Left ventricle myocardium inferior (tissue), 1 donor: ENCODE data around the gene NEURL1B. TPM values are rescaled to one million over a fixed set of nuclear protein-coding genes. Genes with fewer than 3 reads are reported as not detected.

Source experiments
- DNase-seq: peaks from one replicate; pipeline ENCODE4 v3.0.0-alpha.2; 2020
- H3K27ac ChIP-seq: fragments of 200-600 bp; replicated peaks from 2 replicates; pipeline ENCODE4 v1.8.0; 2021
- H3K27me3 ChIP-seq: fragments of 200-600 bp; 2 replicates; pipeline ENCODE4 v1.8.0; 2021; ENCODE audit warnings: low read depth
- H3K36me3 ChIP-seq: fragments of 200-600 bp; 2 replicates; pipeline ENCODE4 v1.8.0; 2021
- H3K4me1 ChIP-seq: fragments of 200-600 bp; 2 replicates; pipeline ENCODE4 v1.8.0; 2021
- H3K4me3 ChIP-seq: fragments of 200-600 bp; 2 replicates; pipeline ENCODE4 v1.8.0; 2021; ENCODE audit warnings: mild to moderate bottlenecking, moderate library complexity
- H3K9me3 ChIP-seq: fragments of 200-600 bp; replicated peaks from 2 replicates; pipeline ENCODE4 v1.8.0; 2021
- intact Hi-C: fragments of 100-400 bp; cut with micrococcal nuclease; formaldehyde crosslinking; loops from one replicate; pipeline ENCODE4 v1.11.0; 2022
- total RNA-seq: library from RNA; stranded (reverse); fragmentation: NEBNext Ultra II Directional; extraction: Animal tissue kit (Norgen Biotek cat#: 25700); gene quantifications from one replicate; pipeline ENCODE4 v1.2.1, GENCODE V29; 2021
- TF ChIP-seq, protein P1 (sequence below): fragments of 200-600 bp; IDR thresholded peaks from 2 replicates; pipeline ENCODE4 v1.8.0; 2021; ENCODE audit warnings: antibody characterized with exemption, mild to moderate bottlenecking, borderline replicate concordance
- donor health status: DM: no; HTN: yes; CAD: no; lungs with severe emphysema.

The NEURL1B gene
- total RNA-seq, 1 donor from 2014 or later = 24.0 TPM

DNA sequence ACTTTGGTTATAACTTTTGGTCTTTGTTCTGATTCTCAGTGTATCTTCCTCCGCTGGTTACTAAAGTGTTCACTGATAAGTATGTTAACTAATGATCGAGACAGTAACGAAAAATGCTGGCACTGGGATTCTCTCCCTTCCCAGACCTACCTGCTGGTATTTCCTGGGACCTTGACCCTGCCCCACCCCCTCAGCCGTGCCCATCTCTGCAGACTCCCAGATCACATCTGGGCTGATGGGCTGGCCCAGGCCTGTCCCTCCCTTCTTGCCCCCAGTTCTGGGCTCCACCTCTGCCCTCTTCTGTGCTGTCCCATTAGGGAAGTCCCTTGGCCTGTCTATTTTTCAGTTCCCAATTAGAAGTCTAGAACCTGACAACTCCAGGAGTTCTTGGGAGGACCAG lies 46.9 kb downstream of the NEURL1B start:
- no peak for DNase-seq
- TF ChIP-seq, protein P1, sequence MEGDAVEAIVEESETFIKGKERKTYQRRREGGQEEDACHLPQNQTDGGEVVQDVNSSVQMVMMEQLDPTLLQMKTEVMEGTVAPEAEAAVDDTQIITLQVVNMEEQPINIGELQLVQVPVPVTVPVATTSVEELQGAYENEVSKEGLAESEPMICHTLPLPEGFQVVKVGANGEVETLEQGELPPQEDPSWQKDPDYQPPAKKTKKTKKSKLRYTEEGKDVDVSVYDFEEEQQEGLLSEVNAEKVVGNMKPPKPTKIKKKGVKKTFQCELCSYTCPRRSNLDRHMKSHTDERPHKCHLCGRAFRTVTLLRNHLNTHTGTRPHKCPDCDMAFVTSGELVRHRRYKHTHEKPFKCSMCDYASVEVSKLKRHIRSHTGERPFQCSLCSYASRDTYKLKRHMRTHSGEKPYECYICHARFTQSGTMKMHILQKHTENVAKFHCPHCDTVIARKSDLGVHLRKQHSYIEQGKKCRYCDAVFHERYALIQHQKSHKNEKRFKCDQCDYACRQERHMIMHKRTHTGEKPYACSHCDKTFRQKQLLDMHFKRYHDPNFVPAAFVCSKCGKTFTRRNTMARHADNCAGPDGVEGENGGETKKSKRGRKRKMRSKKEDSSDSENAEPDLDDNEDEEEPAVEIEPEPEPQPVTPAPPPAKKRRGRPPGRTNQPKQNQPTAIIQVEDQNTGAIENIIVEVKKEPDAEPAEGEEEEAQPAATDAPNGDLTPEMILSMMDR = no peak
- H3K9me3 ChIP-seq = no peaks in the 10 kb centered on the region
- peaks cover 64% of the 10 kb centered on the region for H3K36me3 ChIP-seq
- H3K4me1 ChIP-seq = peaks cover 88% of the 10 kb centered on the region
- intact Hi-C loops = no loop called here
- H3K27me3 ChIP-seq = no peaks in the 10 kb centered on the region
- peak overlapping the region; percentile 92 for H3K27ac ChIP-seq
- no peak overlapping the region for H3K4me3 ChIP-seq

DNA sequence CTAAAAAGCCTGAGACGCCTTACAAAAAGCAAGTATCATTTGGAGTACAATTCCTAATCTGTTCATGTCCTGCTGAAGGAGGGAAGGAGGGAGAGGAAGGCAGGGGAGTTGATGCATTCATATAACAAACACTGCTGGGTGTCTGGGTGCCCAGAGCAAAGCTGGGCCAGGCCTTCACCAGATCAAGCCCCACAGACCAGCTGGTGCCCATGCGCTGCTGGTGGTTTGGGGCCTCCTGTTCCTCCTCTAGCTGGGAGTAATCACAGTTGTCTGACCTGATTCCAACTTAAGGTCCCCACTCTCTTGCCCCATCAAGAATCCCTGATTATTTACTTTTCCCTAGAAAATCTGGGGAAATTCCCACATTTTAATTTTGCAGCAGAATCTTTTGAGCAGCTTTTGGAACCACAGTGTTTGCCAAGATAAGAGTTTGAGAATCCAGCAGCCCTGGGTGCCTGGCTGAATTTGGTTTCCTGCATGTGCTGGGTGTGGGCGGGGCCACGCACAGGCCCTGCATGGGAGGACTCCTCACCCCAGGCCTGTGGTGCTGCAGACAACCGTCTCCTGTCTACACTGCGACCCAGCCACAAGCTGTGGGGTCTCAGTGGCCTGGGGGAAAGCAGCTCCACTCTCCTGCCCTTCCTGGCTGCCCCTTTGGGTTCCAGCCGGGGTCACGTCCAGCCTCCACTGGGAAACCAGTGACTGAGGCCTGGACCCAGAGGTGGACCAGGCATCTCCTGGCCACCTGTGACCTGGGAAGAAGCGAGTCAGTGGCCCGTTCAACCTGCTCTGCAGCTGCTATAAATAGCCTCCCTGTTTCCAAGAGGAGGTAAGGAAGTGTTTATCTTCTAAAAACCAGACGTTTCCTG lies 47.5 kb downstream of the NEURL1B start:
- H3K36me3 ChIP-seq = peaks cover 64% of the 10 kb centered on the region
- DNase-seq = peak; percentile 58

DNA sequence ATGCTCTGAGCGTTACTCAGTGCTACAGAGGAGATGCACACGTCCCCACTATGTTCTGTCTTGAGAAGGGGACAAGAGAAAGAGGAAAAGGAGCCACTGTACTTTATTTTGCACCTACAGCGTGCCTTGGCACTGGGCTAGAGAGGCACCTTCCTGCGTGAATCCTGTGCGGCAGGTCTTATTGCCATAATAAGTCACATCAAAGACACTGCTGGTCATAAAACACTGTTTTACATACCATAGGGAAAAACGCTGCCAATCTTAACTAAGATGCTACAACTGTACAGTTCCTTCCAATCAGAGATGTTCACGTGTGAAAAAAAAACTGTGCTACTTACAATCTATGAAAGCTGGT lies 48.1 kb downstream of the NEURL1B start:
- no peak overlapping the region for H3K4me3 ChIP-seq
- peaks cover 58% of the 10 kb centered on the region for H3K36me3 ChIP-seq
- H3K27ac ChIP-seq = peak overlapping the region; percentile 92
- no peak for DNase-seq
- intact Hi-C loops = no loop called here
- H3K4me1 ChIP-seq = peaks cover 99% of the 10 kb centered on the region
- H3K27me3 ChIP-seq = no peaks in the 10 kb centered on the region
- TF ChIP-seq, protein P1 = no peak
- no peaks in the 10 kb centered on the region for H3K9me3 ChIP-seq

More for the DNA sequence above, 47.5 kb downstream of the NEURL1B start:
- H3K4me1 ChIP-seq = peaks cover 95% of the 10 kb centered on the region
- intact Hi-C loops = no loop called here
- no peak overlapping the region for H3K4me3 ChIP-seq
- no peaks in the 10 kb centered on the region for H3K27me3 ChIP-seq
- TF ChIP-seq, protein P1 = no peak
- H3K9me3 ChIP-seq = no peaks in the 10 kb centered on the region
- H3K27ac ChIP-seq = peak overlapping the region; percentile 92

DNA sequence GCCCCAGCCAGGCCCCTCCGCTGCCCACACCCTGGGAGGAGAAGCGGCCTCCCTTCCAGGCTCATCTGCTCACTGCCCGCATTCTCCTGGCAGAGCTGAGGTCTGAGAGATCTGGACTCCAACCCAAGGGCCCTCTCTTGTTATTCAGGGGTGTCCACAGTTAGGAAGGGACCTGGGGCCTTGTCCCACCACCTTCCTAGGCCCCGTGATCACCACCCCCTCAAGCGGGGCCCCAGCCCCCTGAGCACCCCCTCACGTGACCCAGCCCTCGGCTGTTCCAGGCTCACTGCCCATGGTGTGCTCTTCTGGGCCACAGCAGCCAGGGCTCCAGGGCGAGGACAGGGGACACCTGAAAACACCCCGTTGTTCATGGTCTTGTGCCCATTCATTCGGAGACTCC lies 48.7 kb downstream of the NEURL1B start:
- peaks cover 99% of the 10 kb centered on the region for H3K4me1 ChIP-seq
- peaks cover 52% of the 10 kb centered on the region for H3K36me3 ChIP-seq
- no peak overlapping the region for H3K4me3 ChIP-seq
- no peak for DNase-seq
- TF ChIP-seq, protein P1 = no peak
- no peaks in the 10 kb centered on the region for H3K27me3 ChIP-seq
- H3K9me3 ChIP-seq = no peaks in the 10 kb centered on the region
- peak overlapping the region; percentile 92 for H3K27ac ChIP-seq
- intact Hi-C loops = loop anchor here (10.0 kb wide), 1 partner anchor 45 kb away; the partner anchor contains the start of gene NEURL1B

DNA sequence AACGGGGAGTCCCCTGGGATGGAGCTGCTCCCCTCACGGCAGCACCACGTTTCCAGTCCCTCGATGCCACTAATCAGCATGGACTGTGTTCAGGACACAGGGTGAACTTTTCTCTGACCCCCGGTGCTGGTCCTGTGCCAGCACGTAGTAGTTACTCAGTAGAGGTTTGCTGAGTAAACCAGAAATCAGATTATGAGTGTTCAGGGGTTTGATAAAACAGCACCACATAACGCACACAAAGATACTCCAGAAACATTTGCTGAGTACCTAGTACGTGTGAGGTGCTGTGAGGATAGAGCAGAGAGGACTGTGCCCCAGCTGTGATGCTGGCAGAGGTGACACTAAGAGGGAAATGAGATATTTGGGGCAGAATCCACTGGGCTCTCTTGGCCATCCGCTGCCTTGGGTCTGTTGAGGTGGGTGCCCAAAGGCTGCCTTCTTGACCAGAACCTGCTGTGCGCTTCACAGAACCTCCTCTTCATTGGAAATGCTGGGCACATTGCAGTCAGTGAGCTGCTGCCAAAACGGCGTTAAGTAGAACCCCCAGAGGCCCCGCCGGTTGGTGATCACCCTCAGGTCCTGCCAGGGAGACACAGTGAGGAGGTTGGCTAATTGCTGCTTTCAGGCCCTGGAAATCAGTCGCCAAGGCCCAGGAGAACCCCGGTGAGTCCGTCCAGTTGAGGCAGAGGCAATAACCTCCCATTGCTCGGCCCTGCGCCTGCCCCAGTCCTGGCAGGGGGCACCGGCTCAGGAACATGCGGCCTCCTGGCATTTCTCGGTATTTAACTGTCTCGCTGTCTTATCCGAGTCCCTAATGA lies 49.4 kb downstream of the NEURL1B start:
- no peaks in the 10 kb centered on the region for H3K27me3 ChIP-seq
- no peak overlapping the region for H3K4me3 ChIP-seq
- TF ChIP-seq, protein P1 = no peak
- DNase-seq = no peak
- peaks cover 99% of the 10 kb centered on the region for H3K4me1 ChIP-seq
- peak overlapping the region; percentile 92 for H3K27ac ChIP-seq
- peaks cover 47% of the 10 kb centered on the region for H3K36me3 ChIP-seq
- intact Hi-C loops = loop anchor here (10.0 kb wide), 1 partner anchor 46 kb away; the partner anchor contains the start of gene NEURL1B
- no peaks in the 10 kb centered on the region for H3K9me3 ChIP-seq
